LNCaP clone FGC (cell line): ENCODE data around the gene MED14.

ENCODE experiments used
- DNase-seq: peaks from one replicate; pipeline ENCODE4 v3.0.0-alpha.2; 2011; ENCODE audit warnings: low read depth
- H3K4me3 ChIP-seq: 2 replicates; pipeline ENCODE4 v1.5.1; 2011; ENCODE audit warnings: mild to moderate bottlenecking, low read depth, low read length, control low read depth
- CTCF ChIP-seq: IDR thresholded peaks from 2 replicates; pipeline ENCODE4 v1.5.1; 2012; ENCODE audit warnings: mild to moderate bottlenecking; ENCODE audit not compliant: control insufficient read depth, insufficient read depth; ENCODE audit errors: extremely low read depth

MED14 gene

GRCh38 chrX:40720339-40720738, 15.0 kb downstream of the MED14 start:
- DNase-seq, result no peak
- TF ChIP-seq CTCF, result no peak
- H3K4me3 ChIP-seq, result no peak overlapping the region

GRCh38 chrX:40719731-40720130, 15.6 kb downstream of the MED14 start:
- no peak for TF ChIP-seq CTCF
- no peak overlapping the region for H3K4me3 ChIP-seq
- no peak for DNase-seq

- TF ChIP-seq CTCF, result no peak
- no peak for DNase-seq
- no peak overlapping the region for H3K4me3 ChIP-seq
Measured at GRCh38 chrX:40719218-40719617, 16.1 kb downstream of the MED14 start.

GRCh38 chrX:40709395-40709794, 25.9 kb downstream of the MED14 start:
- DNase-seq, result no peak
- H3K4me3 ChIP-seq, result no peak overlapping the region
- no peak for TF ChIP-seq CTCF

- TF ChIP-seq CTCF, result no peak
- no peak overlapping the region for H3K4me3 ChIP-seq
Measured at GRCh38 chrX:40705658-40706312, 29.6 kb downstream of the MED14 start.

GRCh38 chrX:40700640-40701342, 34.6 kb downstream of the MED14 start:
- no peak for TF ChIP-seq CTCF
- DNase-seq, result no peak
- no peak overlapping the region for H3K4me3 ChIP-seq

More at GRCh38 chrX:40705658-40706312, 29.6 kb downstream of the MED14 start:
- no peak for DNase-seq
